RWPE2 (cell line): ENCODE data around the gene ICA1L.
"Not testable (repeated sequence)": the region's sequence is repeated elsewhere in the genome, so short reads cannot be mapped to it uniquely, and the experiment has no call there.

Experiments used
- ATAC-seq: fragments of 200-7000 bp; cut with Tn5 transposase; 3 replicates; pipeline ENCODE4 v1.9.1; 2021; ENCODE audit warnings: low read depth
- DNase-seq: peaks from one replicate; pipeline ENCODE4 v3.0.0-alpha.2; 2020; ENCODE audit warnings: low spot score
- H3K27ac ChIP-seq: fragments of 450-650 bp; 2 replicates; pipeline ENCODE4 v1.5.1; 2017; ENCODE audit warnings: mild to moderate bottlenecking; ENCODE audit not compliant: poor library complexity, severe bottlenecking
- H3K27me3 ChIP-seq: fragments of 250-450 bp; sonication (Bioruptor Pico); 2 replicates; pipeline ENCODE4 v1.5.1; 2021; ENCODE audit warnings: mild to moderate bottlenecking, moderate library complexity; ENCODE audit not compliant: insufficient read depth, poor library complexity, severe bottlenecking
- H3K36me3 ChIP-seq: fragments of 250-450 bp; sonication (Bioruptor Pico); 2 replicates; pipeline ENCODE4 v1.5.1; 2020; ENCODE audit warnings: low read depth, mild to moderate bottlenecking, moderate library complexity
- H3K4me1 ChIP-seq: fragments of 250-450 bp; sonication (Bioruptor Pico); 2 replicates; pipeline ENCODE4 v1.5.1; 2021; ENCODE audit warnings: mild to moderate bottlenecking, moderate library complexity; ENCODE audit not compliant: insufficient read depth, poor library complexity, severe bottlenecking
- H3K4me3 ChIP-seq: fragments of 250-450 bp; sonication (Bioruptor Pico); 2 replicates; pipeline ENCODE4 v1.5.1; 2021; ENCODE audit warnings: mild to moderate bottlenecking, moderate library complexity; ENCODE audit not compliant: severe bottlenecking
- H3K9me3 ChIP-seq: fragments of 250-450 bp; sonication (Bioruptor Pico); 2 replicates; pipeline ENCODE4 v1.5.1; 2021; ENCODE audit warnings: mild to moderate bottlenecking, moderate library complexity; ENCODE audit not compliant: severe bottlenecking
- TF ChIP-seq, protein P1 (sequence below): fragments of 450-650 bp; IDR thresholded peaks from one replicate; pipeline ENCODE4 v1.5.1; 2017; ENCODE audit warnings: mild to moderate bottlenecking, moderate library complexity; ENCODE audit not compliant: poor library complexity, severe bottlenecking

The ICA1L gene

DNA sequence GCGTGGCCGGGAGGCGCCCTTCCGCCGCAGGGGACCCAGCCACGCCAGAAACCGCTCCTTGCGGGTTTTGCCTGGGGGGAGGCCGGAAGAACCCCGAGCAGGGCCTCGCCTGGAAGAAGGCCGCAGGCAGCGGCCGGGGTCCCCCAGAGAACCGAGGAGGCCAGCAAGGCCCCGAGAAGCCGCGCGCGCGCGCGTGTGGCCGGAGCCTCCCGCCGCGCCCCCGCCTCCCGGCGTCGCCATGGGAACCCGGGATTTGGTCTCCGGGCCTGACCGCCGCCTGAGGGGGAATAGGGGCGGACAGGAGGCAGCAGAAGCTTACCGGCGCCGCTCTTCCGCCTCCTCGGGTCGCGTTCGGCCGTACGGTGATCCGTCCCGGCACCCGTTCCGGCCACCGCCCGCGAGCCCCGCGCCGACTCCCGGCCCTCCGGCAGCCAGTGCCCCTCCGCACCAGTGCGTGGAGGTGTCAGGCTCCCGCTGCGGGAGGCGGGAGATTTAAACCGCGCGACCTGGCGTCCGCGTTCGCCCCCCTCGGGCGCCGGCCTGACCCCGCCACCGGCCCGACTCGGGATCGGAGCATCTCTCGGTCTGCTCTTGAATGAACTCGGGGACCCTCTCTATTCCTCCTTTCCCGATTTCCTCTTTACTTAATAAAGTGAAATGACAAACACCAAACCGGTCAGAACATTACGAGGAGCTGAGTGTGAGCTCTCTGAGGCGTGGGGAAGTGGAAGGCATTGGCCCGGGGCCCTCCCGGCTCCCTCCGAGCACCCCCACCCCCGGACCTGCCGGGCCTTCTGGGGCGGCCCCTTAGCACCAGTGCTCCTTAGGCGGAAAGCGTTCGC lies at the start of gene ICA1L:
Gene ICA1L (minus strand): TSS at position 467 of the 842 bp plus-strand sequence. CDS start 42,757 bp downstream, outside the sequence.
- H3K4me1 ChIP-seq: no peaks in the 10 kb centered on the region
- peak within 1 kb of the TSS; percentile 62 for H3K27ac ChIP-seq
- H3K4me3 ChIP-seq: peak within 1 kb of the TSS; percentile 68
- peak; percentile 49 for ATAC-seq
- H3K27me3 ChIP-seq: no peaks in the 10 kb centered on the region
- DNase-seq: peak; percentile 69
- no peaks in the 10 kb centered on the region for H3K9me3 ChIP-seq
- no peaks in the 10 kb centered on the region; the same call in 1 of the 2 replicates for H3K36me3 ChIP-seq
- TF ChIP-seq, protein P1, sequence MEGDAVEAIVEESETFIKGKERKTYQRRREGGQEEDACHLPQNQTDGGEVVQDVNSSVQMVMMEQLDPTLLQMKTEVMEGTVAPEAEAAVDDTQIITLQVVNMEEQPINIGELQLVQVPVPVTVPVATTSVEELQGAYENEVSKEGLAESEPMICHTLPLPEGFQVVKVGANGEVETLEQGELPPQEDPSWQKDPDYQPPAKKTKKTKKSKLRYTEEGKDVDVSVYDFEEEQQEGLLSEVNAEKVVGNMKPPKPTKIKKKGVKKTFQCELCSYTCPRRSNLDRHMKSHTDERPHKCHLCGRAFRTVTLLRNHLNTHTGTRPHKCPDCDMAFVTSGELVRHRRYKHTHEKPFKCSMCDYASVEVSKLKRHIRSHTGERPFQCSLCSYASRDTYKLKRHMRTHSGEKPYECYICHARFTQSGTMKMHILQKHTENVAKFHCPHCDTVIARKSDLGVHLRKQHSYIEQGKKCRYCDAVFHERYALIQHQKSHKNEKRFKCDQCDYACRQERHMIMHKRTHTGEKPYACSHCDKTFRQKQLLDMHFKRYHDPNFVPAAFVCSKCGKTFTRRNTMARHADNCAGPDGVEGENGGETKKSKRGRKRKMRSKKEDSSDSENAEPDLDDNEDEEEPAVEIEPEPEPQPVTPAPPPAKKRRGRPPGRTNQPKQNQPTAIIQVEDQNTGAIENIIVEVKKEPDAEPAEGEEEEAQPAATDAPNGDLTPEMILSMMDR: no peak

DNA sequence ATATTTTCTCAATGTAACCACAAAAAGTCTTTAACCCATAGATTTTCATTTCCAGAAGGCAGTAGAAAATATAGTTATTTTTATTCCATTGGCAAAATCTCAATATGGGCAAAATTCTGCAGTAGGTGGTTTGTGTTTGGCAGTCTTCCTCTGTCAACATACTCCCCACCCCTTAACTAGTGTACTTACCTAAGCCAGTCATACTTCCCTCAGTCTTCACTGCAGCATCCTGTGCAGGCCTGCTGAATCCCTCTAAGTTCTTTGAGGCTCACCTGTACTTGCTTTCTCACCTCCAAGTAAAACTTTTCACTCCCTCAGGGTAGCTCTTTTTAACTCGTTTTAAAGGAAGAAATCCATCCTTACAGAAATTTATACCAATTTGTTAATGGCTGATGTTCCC lies 47.3 kb upstream of the ICA1L start:
- no peaks in the 10 kb centered on the region for H3K27me3 ChIP-seq
- no peaks in the 10 kb centered on the region for H3K9me3 ChIP-seq
- DNase-seq (no peak), ATAC-seq (no peak)
- H3K27ac ChIP-seq: no peak overlapping the region
- H3K4me3 ChIP-seq: no peak overlapping the region
- TF ChIP-seq, protein P1: no peak
- peaks cover 9% of the 10 kb centered on the region; the same call in 1 of the 2 replicates for H3K36me3 ChIP-seq
- H3K4me1 ChIP-seq: no peaks in the 10 kb centered on the region

DNA sequence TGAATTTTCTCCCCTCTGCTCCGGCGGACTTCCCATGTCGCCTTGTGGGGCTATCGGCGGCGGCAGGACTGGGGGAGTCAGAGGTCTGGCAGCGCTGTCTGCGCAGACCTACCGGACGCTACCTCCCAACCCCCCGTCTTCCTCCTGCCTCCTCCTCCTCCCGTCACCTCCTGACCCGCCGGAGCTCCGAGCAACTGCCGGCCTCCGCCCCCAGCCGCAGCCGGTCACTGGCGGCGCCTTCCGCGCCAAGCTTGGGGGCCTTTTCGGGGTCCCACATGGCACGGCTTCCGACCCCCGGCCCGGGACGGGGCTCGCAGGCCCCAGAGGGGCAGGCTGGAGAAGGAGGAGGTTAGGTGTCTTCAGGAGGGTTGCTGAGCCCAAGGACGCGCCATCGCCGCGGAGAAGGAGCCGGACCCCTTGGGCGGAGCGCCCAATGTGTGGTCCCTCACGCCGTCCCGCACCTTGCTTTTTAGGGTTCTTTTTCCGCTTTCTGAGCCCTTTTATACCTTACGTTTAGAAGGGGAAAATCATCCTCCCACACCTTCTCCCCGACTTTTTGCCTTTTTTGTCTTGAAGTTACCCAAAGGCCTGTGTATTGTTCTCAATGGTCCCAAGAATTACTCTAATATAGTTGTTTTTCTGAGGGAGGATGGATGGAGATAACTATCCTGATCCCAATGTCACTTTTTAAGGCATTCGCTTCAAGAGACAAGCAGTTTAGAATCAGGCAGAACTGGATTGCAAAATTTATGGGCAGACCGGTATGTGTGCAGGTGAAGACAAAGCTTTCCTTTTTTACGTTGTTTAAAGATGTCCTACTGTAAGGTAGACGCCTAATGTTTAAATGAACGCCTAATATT lies 41.0 kb upstream of the ICA1L start:
- Histone ChIP-seq H3K4me1 (peaks cover 19% of the 10 kb centered on the region), H3K4me3 (peak overlapping the region; percentile 69), H3K27ac (peak overlapping the region; percentile 78)
- H3K36me3 ChIP-seq, DNase-seq, H3K27me3 ChIP-seq, H3K9me3 ChIP-seq: not testable (repeated sequence)
- ATAC-seq: peak; percentile 62

DNA sequence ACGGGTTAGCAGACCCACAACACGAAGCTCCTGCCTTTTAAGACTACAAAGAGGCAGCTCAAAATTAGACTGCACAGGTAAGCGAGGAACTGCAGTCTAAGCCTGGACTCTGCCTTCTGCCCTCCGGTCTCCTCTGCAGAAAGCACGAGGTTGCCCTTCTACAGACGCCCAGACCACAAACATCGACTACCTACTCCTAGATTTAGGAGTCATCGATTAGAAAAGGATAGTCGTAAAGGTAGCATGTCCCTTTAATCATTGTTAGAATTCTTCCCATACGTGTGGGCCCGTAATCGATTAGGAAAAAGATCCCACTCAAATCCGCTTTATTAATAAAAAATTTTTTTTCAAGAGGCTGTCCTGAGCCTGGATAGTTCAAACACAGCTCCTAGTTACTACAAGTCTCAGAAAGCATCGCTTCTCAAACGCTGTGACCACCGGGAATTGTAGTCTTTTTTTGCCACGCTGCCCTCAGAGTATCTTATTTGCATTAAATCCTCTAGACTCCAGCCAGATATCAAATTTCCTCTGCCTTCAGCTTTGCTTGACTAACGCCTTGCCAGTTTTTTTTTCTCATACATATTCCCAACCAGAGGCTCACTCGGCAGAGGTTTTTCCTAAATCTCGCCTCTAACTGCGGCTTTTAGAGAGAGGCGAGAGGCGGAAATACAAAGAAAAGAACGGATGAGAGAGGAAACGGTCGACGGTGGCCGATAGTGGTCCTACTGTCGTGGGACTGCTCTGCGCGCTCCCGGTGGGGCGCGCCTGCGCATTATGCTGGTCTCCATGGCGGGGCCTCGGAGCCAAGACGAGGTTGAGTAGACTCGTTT lies 40.2 kb upstream of the ICA1L start, which contains the start of the genes CARF and WDR12:
Gene CARF (plus strand): TSS at position 764 of the 830 bp plus-strand sequence. CDS start 29,628 bp downstream, outside the sequence.
Gene WDR12 (minus strand): TSS at position 162 of the 830 bp plus-strand sequence. CDS start 197 bp downstream, outside the sequence.
- Histone ChIP-seq H3K36me3 (peaks cover 13% of the 10 kb centered on the region), H3K27ac (peak within 1 kb of the TSS; percentile 78), H3K4me1 (peaks cover 19% of the 10 kb centered on the region), H3K9me3 (no peaks in the 10 kb centered on the region), H3K4me3 (peak within 1 kb of the TSS; percentile 69), H3K27me3 (no peaks in the 10 kb centered on the region)
- TF ChIP-seq, protein P1: no peak
- DNase-seq (peak; percentile 91), ATAC-seq (peak; percentile 83)

DNA sequence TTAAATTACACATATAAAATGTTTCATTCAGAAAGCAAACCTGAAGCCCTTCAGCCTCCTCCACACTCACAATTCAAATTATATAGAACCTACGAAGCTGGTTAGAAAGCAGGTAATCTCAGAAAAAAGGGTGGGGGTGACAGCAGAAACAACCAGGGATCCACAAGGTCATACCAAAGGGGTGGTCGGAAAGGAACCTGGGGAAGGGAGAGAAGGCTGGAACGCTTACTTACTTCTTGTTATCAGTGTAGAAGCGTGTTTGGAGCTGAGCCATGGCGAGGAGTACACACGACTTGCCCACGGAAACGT lies 39.6 kb upstream of the ICA1L start:
- no peak for DNase-seq
- H3K27me3 ChIP-seq: no peaks in the 10 kb centered on the region
- ATAC-seq: no peak
- TF ChIP-seq, protein P1: no peak
- peak overlapping the region; percentile 78 for H3K27ac ChIP-seq
- H3K36me3 ChIP-seq: peaks cover 19% of the 10 kb centered on the region
- H3K4me3 ChIP-seq: peak overlapping the region; percentile 69
- no peaks in the 10 kb centered on the region for H3K9me3 ChIP-seq
- H3K4me1 ChIP-seq: peaks cover 19% of the 10 kb centered on the region
